ENCODE data around the gene CAMTA1.

CAMTA1 gene

GRCh38 chr1:7535016-7535415 is 749.8 kb downstream of the CAMTA1 start:
- no peak for TF ChIP-seq CTCF (IDR thresholded peaks at IDR 0.05; ENCODE audit: borderline replicate concordance, insufficient read depth, low read depth, low read length)
- H3K4me3 ChIP-seq (ENCODE audit: low read depth, low read length), result no peak overlapping the region

- TF ChIP-seq CTCF (IDR thresholded peaks at IDR 0.05; ENCODE audit: borderline replicate concordance, insufficient read depth, low read depth, low read length), result no peak
- H3K4me3 ChIP-seq (ENCODE audit: low read depth, low read length), result no peak overlapping the region
Observed at GRCh38 chr1:7535934-7536878, 751.0 kb downstream of the CAMTA1 start.

- H3K4me3 ChIP-seq (ENCODE audit: low read depth, low read length), result no peak overlapping the region
- TF ChIP-seq CTCF (IDR thresholded peaks at IDR 0.05; ENCODE audit: borderline replicate concordance, insufficient read depth, low read depth, low read length), result no peak
Observed at GRCh38 chr1:7536891-7537591, 751.8 kb downstream of the CAMTA1 start.

GRCh38 chr1:7538033-7538432 is 752.8 kb downstream of the CAMTA1 start:
- no peak overlapping the region for H3K4me3 ChIP-seq (ENCODE audit: low read depth, low read length)
- no peak for TF ChIP-seq CTCF (IDR thresholded peaks at IDR 0.05; ENCODE audit: borderline replicate concordance, insufficient read depth, low read depth, low read length)

- no peak overlapping the region for H3K4me3 ChIP-seq (ENCODE audit: low read depth, low read length)
- TF ChIP-seq CTCF (IDR thresholded peaks at IDR 0.05; ENCODE audit: borderline replicate concordance, insufficient read depth, low read depth, low read length), result no peak
Observed at GRCh38 chr1:7538849-7539768, 753.9 kb downstream of the CAMTA1 start.

- peak; percentile 42; the same call in 1 of the 2 replicates for TF ChIP-seq CTCF (IDR thresholded peaks at IDR 0.05; ENCODE audit: borderline replicate concordance, insufficient read depth, low read depth, low read length)
- H3K4me3 ChIP-seq (ENCODE audit: low read depth, low read length), result no peak overlapping the region
Observed at GRCh38 chr1:7539769-7540175, 754.5 kb downstream of the CAMTA1 start.
